Urinary bladder (tissue), 4 donors: Measurements from ENCODE around the gene NCOR1. TPM values are rescaled to one million over a fixed set of nuclear protein-coding genes. Genes with fewer than 3 reads are reported as not detected.
A peak's percentile ranks its signal among the peaks of the same experiment; 100 is the strongest.

ENCODE experiments used
- DNase-seq: peaks from one replicate; pipeline ENCODE4 v3.0.0-alpha.2; 2015; ENCODE audit errors: extremely low spot score
- H3K27ac ChIP-seq: one replicate; pipeline ENCODE4 v1.5.1; 2013; ENCODE audit warnings: low read depth, mild to moderate bottlenecking, moderate library complexity
- H3K36me3 ChIP-seq: one replicate; pipeline ENCODE4 v1.6.1; 2013; ENCODE audit warnings: mild to moderate bottlenecking, moderate library complexity; ENCODE audit not compliant: insufficient read depth
- H3K4me1 ChIP-seq: one replicate; pipeline ENCODE4 v1.6.1; 2013; ENCODE audit warnings: mild to moderate bottlenecking, moderate library complexity; ENCODE audit not compliant: insufficient read depth
- H3K4me3 ChIP-seq: one replicate; pipeline ENCODE4 v1.5.1; 2013; ENCODE audit warnings: low read depth, low read length
- WGBS: extraction: QIAGEN DNeasy Blood & Tissue Kit; methylation state at CpG from one replicate; pipeline ENCODE4 v1.1.7; 2013; 5-methylcytosine and 5-hydroxymethylcytosine counted together
- polyA plus RNA-seq: library from polyadenylated mRNA; stranded (reverse); fragments of 200-250 nt; gene quantifications from one replicate; pipeline ENCODE4 v1.2.3, GENCODE V29; 2013
- total RNA-seq: library from RNA; depleted of rRNA; stranded (reverse); fragments of >200 nt; gene quantifications from one replicate; pipeline ENCODE4 v1.2.3, GENCODE V29; 2014
- donor health status: healthy with polysubstance abuse.
- donor health status: healthy.

Gene NCOR1
- 128 TPM for total RNA-seq
- 45.5 TPM for polyA plus RNA-seq

DNA sequence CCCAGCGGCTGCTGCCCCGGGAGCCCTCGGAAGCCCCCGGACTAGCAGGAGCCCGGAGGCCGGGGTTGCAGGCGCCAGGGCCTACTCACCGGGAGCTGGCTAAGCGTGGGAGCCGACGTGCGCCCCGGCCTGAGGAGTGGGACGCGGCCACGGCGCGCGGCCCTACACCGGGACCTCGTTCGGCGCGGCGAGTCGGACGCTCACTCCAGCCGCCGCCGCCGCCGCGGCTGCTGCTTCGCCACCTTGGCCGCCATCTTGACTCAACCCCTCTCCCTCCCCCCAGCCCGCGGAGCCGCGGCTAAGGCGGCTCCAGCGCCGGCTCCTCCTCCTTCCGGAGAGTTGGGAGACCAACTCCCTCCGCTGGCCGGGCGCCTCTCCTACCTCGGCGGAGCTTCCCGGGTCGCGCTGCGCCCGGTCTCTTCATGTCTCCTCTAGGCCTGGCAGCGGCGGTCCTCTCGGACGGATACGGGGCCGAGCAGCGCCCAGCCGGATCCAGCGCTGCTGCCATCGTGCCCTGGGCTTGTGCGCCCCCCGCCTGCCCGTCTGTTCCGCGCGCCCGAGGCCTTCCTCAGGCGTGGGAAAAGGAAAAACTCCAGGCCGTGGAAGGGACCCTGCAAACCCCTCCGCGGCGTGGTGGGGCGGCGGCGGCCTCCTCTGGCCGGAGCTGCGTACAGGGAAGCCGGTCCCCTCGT, at the start of gene NCOR1:
Gene NCOR1 (minus strand): TSS at position 262 of the 692 bp plus-strand sequence. CDS start 20,965 bp downstream, outside the sequence.
- under 1% methylated on average over 82 of the region's 82 CpGs for WGBS

DNA sequence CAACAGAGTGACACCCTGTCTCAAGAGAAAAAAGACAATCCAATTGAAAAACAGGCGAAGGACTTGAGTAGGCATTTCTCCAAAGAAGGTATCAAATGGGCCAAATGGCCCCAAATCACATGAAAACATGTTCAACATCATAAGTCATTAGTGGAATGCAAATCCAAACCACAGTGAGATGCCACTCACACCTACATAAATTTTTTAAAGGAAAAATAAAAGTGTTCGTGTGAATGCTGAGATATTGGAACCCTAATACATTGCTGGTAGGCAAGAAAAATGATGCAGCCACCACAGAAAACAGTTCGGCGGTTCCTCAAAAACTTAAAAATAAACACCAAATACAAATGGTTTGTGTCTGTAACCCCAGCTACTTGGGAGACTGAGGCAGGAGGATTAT, 46.9 kb upstream of the NCOR1 start:
- H3K4me1 ChIP-seq = no peaks in the 10 kb centered on the region
- WGBS = 99% methylated on average over 4 of the region's 4 CpGs
- H3K36me3 ChIP-seq = no peaks in the 10 kb centered on the region

More for the DNA sequence above, at the start of gene NCOR1:
- H3K4me3 ChIP-seq = peak within 1 kb of the TSS; percentile 99
- H3K4me1 ChIP-seq = no peaks in the 10 kb centered on the region
- peak; percentile 84 for DNase-seq
- H3K27ac ChIP-seq = peak within 1 kb of the TSS; percentile 97
- H3K36me3 ChIP-seq = no peaks in the 10 kb centered on the region

DNA sequence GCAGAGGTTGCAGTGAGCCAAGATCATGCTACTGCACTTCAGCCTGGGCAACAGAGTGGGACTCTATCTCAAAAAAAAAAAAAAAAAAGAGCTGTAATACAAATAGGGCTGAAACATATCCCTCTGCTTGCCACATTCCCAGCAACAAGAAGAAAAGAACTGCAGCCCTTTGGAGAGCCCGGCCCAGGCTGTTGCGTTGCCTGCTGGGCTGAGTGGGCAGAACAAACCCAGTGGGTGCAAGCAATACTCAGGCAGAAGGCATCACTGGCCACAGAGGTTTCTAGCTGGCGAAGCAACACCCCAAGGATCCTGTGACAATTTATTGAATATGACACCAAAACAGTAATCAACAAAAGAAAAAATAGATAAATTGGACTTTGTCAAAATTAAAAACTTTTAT, 45.7 kb upstream of the NCOR1 start:
- no peak overlapping the region for H3K4me3 ChIP-seq
- no peak overlapping the region for H3K27ac ChIP-seq
- DNase-seq = no peak
- H3K4me1 ChIP-seq = no peaks in the 10 kb centered on the region
- WGBS = 82% methylated on average over 3 of the region's 3 CpGs
- no peaks in the 10 kb centered on the region for H3K36me3 ChIP-seq

More for the DNA sequence above, 46.9 kb upstream of the NCOR1 start:
- no peak overlapping the region for H3K4me3 ChIP-seq
- no peak overlapping the region for H3K27ac ChIP-seq
- DNase-seq = no peak

DNA sequence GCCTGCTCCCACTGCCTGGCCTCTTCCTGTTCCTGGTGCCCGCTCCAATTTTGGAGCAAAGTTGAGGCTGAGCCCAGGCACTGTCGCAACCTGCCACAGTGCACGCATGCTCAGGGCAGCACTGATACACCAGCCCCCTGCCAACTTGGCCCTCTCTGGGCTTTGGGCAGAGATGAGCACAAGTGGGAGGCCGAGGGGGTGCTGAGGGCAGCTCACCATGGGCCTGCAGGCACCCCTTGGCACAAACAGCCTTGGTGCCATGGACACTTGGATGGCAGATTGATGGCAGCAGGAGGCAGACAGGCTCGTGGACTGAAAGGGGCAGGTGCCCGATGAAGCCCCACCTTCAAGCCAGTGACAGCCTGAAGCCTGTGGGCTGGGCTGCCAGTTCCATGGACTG, 44.6 kb upstream of the NCOR1 start:
- no peak for DNase-seq
- Histone ChIP-seq H3K27ac (no peak overlapping the region), H3K4me3 (no peak overlapping the region), H3K4me1 (no peaks in the 10 kb centered on the region), H3K36me3 (no peaks in the 10 kb centered on the region)
- 94% methylated on average over 6 of the region's 6 CpGs for WGBS

DNA sequence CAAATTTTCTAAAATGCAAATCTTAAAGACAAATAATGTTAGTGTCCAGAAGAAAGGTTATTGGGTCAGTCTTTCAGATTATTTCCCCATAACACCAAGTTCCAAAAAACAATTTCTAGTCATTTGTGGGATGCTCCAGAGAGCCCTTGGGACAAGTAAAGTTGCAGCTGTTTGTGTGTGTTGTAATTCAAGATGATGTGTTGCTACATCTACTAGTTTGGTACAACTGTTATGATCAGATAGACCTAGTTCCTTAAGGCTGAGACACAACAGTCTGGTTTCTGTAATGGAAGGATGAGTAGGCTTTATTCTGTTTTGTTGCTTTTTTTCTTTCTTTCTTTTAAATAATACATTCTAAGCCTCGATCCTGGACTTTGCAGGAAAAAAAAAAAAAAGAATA, 43.6 kb upstream of the NCOR1 start:
- no peaks in the 10 kb centered on the region for H3K36me3 ChIP-seq
- no peak overlapping the region for H3K4me3 ChIP-seq
- 77% methylated on average over 1 of the region's 1 CpG for WGBS
- H3K27ac ChIP-seq = no peak overlapping the region
- H3K4me1 ChIP-seq = no peaks in the 10 kb centered on the region
- DNase-seq = no peak

DNA sequence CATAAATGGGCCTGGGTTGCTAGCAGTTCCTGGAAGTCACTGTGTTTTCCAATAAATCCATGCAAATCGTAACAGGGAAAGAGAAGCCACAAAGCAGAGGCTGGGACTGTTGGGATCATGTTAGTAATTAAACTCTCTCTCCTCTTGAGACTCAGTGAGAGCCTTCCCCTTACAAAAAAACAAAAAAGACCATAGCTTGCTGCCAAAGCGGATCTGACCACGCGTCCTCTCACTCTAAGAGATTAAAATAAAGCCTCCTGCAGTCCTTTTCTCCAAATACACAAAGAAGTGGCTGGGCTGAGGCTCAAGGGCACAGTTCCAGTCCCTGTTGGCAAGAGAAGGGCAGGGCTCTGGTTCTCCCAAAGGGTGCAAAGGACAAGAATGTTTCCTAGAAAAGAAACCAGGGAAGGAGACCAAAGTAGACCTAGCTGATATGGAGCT, 40.2 kb upstream of the NCOR1 start:
- 28% methylated on average over 4 of the region's 4 CpGs for WGBS
- Histone ChIP-seq H3K27ac (no peak overlapping the region), H3K4me3 (no peak overlapping the region), H3K4me1 (no peaks in the 10 kb centered on the region), H3K36me3 (no peaks in the 10 kb centered on the region)
- peak; percentile 8 for DNase-seq

DNA sequence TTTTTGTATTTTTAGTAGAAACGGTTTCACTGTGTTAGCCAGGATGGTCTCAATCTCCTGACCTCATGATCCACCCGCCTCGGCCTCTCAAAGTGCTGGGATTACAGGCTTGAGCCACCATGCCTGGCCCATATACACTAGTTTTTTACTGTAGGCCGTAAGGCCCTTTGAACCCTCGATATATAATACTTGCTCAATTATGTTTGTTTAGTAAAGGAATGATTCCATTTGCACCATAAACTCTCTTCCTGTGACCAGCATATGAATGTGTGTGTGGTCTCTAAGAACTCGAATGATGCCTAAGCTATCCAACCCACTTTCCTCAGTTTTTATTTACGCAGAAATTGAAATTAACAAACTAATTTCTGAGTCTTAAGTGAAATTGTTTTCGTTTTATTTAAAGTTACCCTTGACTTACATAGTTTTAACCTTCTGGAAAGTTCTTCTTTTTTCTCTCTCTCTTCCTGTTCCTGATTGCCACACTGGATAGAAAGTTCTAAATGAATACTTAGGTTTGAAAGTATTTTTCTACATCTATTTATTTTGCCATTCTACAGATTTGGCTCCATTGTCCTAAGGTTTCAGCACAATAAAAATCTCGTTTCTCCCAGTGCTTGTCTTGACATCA, 39.6 kb upstream of the NCOR1 start:
- 56% methylated on average over 9 of the region's 9 CpGs for WGBS
- Histone ChIP-seq H3K4me3 (no peak overlapping the region), H3K4me1 (no peaks in the 10 kb centered on the region), H3K27ac (no peak overlapping the region), H3K36me3 (no peaks in the 10 kb centered on the region)
- DNase-seq = no peak

DNA sequence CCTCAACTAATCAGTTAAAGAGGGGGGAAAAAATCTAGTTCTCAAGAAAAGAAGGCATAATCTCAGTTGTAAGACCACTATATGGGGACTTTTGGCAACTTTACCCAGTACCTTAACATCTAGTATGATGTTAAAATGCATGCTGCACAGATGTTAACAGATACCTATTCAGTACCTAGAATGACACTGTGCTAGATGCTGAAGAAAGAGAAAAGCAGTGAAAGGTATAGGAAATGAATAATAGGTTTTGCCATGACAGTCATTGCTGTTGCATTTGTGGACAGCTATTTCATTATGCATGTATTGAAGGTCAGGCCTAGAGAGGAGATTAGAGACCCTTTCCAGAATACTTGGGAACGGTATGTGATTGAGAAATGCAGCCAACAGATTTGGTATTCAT, 36.2 kb upstream of the NCOR1 start:
- Histone ChIP-seq H3K4me3 (no peak overlapping the region), H3K4me1 (no peaks in the 10 kb centered on the region), H3K27ac (no peak overlapping the region), H3K36me3 (no peaks in the 10 kb centered on the region)
- DNase-seq = no peak
- 95% methylated on average over 1 of the region's 1 CpG for WGBS

DNA sequence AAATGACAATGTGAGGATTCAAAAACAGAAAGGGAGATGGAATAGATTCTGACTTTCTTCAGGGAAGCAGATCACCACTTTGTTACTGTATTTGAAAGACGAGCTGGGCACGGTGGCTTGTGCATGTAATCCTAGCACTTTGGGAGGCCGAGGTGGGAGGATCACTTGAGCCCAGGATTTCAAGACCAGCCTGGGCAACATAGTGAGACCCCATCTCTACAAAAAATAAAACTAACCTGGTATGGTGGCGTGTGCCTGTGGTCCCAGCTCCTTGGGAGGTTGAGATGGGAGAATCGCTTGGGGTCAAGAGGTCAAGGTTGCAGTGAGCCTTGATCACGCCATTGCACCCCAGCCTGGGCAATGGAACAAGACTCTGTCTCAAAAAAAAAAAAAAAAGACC, 35.7 kb upstream of the NCOR1 start:
- H3K4me1 ChIP-seq = no peaks in the 10 kb centered on the region
- no peak for DNase-seq
- no peaks in the 10 kb centered on the region for H3K36me3 ChIP-seq
- WGBS = 92% methylated on average over 6 of the region's 6 CpGs
- no peak overlapping the region for H3K4me3 ChIP-seq
- no peak overlapping the region for H3K27ac ChIP-seq

DNA sequence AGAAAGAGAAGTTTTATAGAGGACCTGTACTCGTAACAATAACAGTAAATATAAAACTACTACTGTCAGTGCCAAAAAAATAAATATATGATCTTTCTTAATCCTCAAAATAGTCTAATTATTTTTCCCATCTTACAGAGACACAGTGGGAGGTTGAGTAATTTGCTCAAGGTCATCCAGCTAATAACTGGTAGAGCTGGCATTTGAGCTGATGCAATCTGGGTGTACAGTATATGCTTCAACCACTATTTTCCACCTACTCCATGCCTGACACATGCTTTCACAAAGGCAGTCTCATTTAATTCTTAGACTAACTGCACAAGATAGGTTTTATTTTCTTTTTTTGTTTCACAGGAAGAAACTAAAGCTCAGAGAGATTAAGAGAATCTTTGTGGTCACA, 35.3 kb upstream of the NCOR1 start:
- Histone ChIP-seq H3K36me3 (no peaks in the 10 kb centered on the region), H3K27ac (no peak overlapping the region), H3K4me3 (no peak overlapping the region), H3K4me1 (no peaks in the 10 kb centered on the region)
- no peak for DNase-seq
- WGBS = 87% methylated on average over 1 of the region's 1 CpG

DNA sequence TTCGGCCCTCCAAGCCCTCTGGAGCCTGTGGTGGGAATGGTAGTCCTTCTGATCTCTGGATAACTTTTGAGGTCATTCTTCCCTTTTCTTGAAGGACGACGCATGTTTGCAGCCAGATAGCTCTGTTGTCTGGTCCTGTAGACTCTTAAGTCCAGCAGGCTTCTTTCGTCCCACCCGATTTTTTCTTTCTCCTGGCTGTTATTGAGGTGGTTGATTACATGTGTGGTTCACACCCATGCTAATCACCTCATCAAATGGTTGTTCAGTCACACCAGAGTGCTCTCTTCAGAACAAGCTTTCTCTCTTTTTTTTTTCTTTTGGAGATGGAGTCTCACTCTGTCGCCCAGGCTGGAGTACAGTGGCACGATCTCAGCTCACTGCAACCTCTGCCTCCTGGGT, 32.3 kb upstream of the NCOR1 start:
- no peaks in the 10 kb centered on the region for H3K4me1 ChIP-seq
- no peak for DNase-seq
- H3K36me3 ChIP-seq = no peaks in the 10 kb centered on the region
- H3K27ac ChIP-seq = no peak overlapping the region
- no peak overlapping the region for H3K4me3 ChIP-seq
- 96% methylated on average over 7 of the region's 7 CpGs for WGBS

DNA sequence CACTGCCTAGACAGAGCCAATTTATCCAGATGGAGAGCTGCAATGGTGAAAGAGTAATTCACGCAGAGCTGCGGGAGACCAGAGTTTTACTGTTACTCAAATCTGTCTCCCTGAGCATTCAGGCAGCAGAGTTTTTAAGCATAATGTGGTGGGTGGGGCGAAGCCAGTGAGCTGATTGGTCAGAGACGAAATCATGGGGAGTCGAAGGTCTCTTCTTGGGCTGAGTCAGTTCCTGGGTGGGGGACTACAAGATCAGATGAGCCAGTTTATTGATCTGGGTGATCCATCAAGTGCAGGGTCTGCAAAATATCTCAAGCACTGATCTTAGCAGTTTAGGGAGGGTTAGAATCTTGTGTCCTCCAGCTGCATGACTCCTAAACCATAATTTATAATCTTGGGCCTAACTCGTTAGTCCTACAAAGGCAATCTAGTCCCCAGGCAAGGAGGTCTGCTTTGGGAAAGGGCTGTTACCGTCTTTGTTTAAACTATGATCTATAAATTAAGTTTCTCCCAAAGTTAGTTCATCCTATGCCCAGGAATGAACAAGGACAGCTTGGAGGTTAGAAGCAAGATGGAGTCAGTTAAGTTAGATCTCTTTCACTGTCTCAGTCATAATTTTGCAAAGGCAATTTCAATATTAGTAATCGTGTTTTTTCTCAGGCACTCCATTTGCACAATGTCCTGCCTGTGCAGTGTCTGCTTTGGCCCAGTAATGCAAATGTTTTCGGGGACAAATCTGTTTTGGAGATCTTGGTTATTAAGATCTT, 28.6 kb upstream of the NCOR1 start:
- 65% methylated on average over 9 of the region's 9 CpGs for WGBS
- no peak overlapping the region for H3K4me3 ChIP-seq

DNA sequence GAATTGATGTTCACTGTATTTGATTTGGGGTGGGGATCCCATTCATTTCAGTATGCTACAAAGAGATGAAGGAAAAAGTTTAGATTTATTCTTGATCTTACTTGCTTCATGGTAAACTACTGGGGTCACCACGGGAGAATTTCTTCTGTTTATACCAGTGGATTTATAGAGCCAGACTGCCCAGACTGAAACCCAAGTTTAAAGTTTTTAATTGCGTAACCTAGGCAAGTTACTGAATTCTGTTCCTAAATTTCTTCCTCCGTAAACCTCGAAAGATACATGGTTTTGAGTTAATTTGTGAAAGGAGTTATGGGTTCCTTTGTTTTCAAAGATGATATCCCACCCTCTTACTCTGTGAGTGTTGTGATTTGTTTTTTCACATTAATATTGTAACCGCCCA, 28.1 kb upstream of the NCOR1 start:
- Histone ChIP-seq H3K4me3 (no peak overlapping the region), H3K27ac (peak overlapping the region; percentile 2), H3K36me3 (no peaks in the 10 kb centered on the region), H3K4me1 (no peaks in the 10 kb centered on the region)
- no peak for DNase-seq
- 61% methylated on average over 5 of the region's 5 CpGs for WGBS

More for the DNA sequence above, 28.6 kb upstream of the NCOR1 start:
- DNase-seq = no peak
- Histone ChIP-seq H3K36me3 (no peaks in the 10 kb centered on the region), H3K27ac (no peak overlapping the region), H3K4me1 (no peaks in the 10 kb centered on the region)

DNA sequence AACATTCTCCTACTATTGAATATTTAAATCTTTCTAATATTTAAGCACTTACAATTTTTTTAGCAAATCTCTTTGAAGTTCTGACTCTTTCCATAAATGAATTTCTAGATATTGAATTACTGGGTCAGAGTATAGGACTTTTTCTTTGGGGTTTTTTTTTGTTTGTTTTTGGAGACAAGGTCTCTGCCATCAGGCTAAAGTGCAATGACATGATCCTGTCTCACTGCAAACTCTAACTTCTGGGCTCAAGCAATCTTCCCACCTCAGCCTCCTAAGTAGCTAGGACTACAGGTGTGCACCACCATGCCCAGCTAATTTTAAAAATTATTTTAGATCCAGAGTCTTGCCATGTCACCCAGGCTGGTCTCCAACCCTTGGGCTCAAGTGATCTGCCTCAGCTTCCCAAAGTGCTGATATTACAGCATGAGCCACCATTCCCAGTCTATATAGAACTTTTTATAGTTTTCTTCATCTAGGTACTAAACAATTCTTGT, 26.6 kb upstream of the NCOR1 start:
- DNase-seq = no peak
- Histone ChIP-seq H3K4me3 (no peak overlapping the region), H3K4me1 (no peaks in the 10 kb centered on the region), H3K27ac (no peak overlapping the region), H3K36me3 (no peaks in the 10 kb centered on the region)
